ENCODE data around the gene MAPK8IP1.

MAPK8IP1 gene

GRCh38 chr11:45949992-45950407, 64.5 kb downstream of the MAPK8IP1 start:
- no peak for DNase-seq
